SK-N-SH (cell line): ENCODE measurements around the gene DDI1. TPM values are rescaled to one million over a fixed set of nuclear protein-coding genes. Genes with fewer than 3 reads are reported as not detected.

Experiments
- CTCF ChIA-PET: fragments of 300-600, 350-600 bp; formaldehyde crosslinking; extraction: SDS; loops from one replicate; lab custom pipeline; 2021; lab: Yijun Ruan, JAX
- POLR2A ChIA-PET: fragments of 350-600 bp; sonication (Branson Sonifier 250); formaldehyde crosslinking; extraction: SDS; loops from one replicate; lab custom pipeline; 2020; ENCODE audit warnings: antibody characterized with exemption, inconsistent platforms; lab: Yijun Ruan, JAX
- DNase-seq: peaks from one replicate; pipeline ENCODE4 v3.0.0; 2012
- H2AFZ ChIP-seq: fragments of 200-600 bp; sonication (generic); 2 replicates; pipeline ENCODE4 v1.8.1; 2016; ENCODE audit warnings: antibody characterized with exemption, mild to moderate bottlenecking, low read depth
- H3F3A ChIP-seq: fragments of 200-600 bp; sonication (generic); replicated peaks from 2 replicates; pipeline ENCODE3; 2016; ENCODE audit warnings: antibody characterized with exemption, mild to moderate bottlenecking; ENCODE audit not compliant: insufficient read depth
- H3K27ac ChIP-seq, 2 experiments: fragments of 200-500 bp in 1 of 2; fragments of 200-600 bp in 1 of 2; sonication (Bioruptor generic) in 1 of 2; sonication (generic), shearing (Covaris generic) in 1 of 2; 2 replicates each; pipeline versions ENCODE4 v1.5.1 to v1.6.1; 2014 to 2016; ENCODE audit warnings: low read depth in 2 of 2, inconsistent platforms in 1 of 2, low read length in 1 of 2, mild to moderate bottlenecking in 1 of 2, mixed read lengths in 1 of 2
- H3K27me3 ChIP-seq: fragments of 200-600 bp; sonication (generic), shearing (Covaris generic); 2 replicates; pipeline ENCODE4 v1.6.1; 2016; ENCODE audit warnings: mixed run types; ENCODE audit not compliant: insufficient read depth
- H3K36me3 ChIP-seq, 2 experiments: fragments of 200-500 bp in 1 of 2; fragments of 200-600 bp in 1 of 2; sonication (Bioruptor generic) in 1 of 2; sonication (generic) in 1 of 2; replicated peaks in 1 of 2; 2 replicates each; pipeline versions ENCODE3 to v1.5.1; 2014 to 2016; ENCODE audit warnings: low read length in 1 of 2, mild to moderate bottlenecking in 1 of 2; ENCODE audit not compliant: insufficient read depth in 2 of 2, control insufficient read depth in 1 of 2
- H3K4me1 ChIP-seq, 2 experiments: fragments of 200-500 bp in 1 of 2; fragments of 200-600 bp in 1 of 2; sonication (Bioruptor generic) in 1 of 2; sonication (generic), shearing (Covaris generic) in 1 of 2; 2 replicates each; pipeline versions ENCODE4 v1.5.1 to v1.6.1; 2014 to 2016; ENCODE audit warnings: low read depth in 1 of 2, low read length in 1 of 2, mixed run types in 1 of 2; ENCODE audit not compliant: insufficient read depth in 2 of 2, control insufficient read depth in 1 of 2
- H3K4me2 ChIP-seq: fragments of 200-600 bp; sonication (generic), shearing (Covaris generic); 2 replicates; pipeline ENCODE4 v1.6.1; 2017; ENCODE audit warnings: mixed run types
- H3K4me3 ChIP-seq, 2 experiments: fragments of 200-500 bp in 1 of 2; fragments of 200-600 bp in 1 of 2; sonication (Bioruptor generic) in 1 of 2; sonication (generic), shearing (Covaris generic) in 1 of 2; 2 replicates each; pipeline versions ENCODE4 v1.5.1 to v1.8.1; 2014 to 2016; ENCODE audit warnings: low read depth in 2 of 2, inconsistent platforms in 1 of 2, low read length in 1 of 2, mild to moderate bottlenecking in 1 of 2, mixed read lengths in 1 of 2, moderate library complexity in 1 of 2
- H3K79me2 ChIP-seq: fragments of 200-600 bp; sonication (generic); 2 replicates; pipeline ENCODE4 v1.8.1; 2017; ENCODE audit warnings: mild to moderate bottlenecking; ENCODE audit not compliant: insufficient read depth
- H3K9ac ChIP-seq: fragments of 200-600 bp; sonication (generic); 2 replicates; pipeline ENCODE4 v1.6.1; 2017; ENCODE audit warnings: mixed run types
- H3K9me2 ChIP-seq: fragments of 200-600 bp; sonication (generic); 2 replicates; pipeline ENCODE4 v1.6.1; 2017; ENCODE audit warnings: mixed run types
- H3K9me3 ChIP-seq: fragments of 200-600 bp; sonication (generic); 2 replicates; pipeline ENCODE4 v1.6.1; 2017; ENCODE audit warnings: mixed run types, mild to moderate bottlenecking, moderate library complexity
- H4K20me1 ChIP-seq: fragments of 200-600 bp; sonication (generic); 2 replicates; pipeline ENCODE4 v1.6.1; 2017; ENCODE audit warnings: mild to moderate bottlenecking, mixed run types; ENCODE audit not compliant: insufficient read depth
- CHD2 ChIP-seq: fragments of 150-350 bp; IDR thresholded peaks from 2 replicates; pipeline ENCODE4 v1.6.1; 2018; ENCODE audit warnings: low read length; ENCODE audit not compliant: partially characterized antibody
- ELF1 ChIP-seq: IDR thresholded peaks from 2 replicates; pipeline ENCODE4 v1.4.0; 2012
- FOSL2 ChIP-seq: IDR thresholded peaks from 2 replicates; pipeline ENCODE4 v1.4.0; 2012; ENCODE audit warnings: low read depth, mild to moderate bottlenecking, moderate library complexity, borderline replicate concordance
- FOXM1 ChIP-seq: IDR thresholded peaks from 2 replicates; pipeline ENCODE4 v1.4.0; 2012; ENCODE audit warnings: low read depth, mild to moderate bottlenecking
- GABPA ChIP-seq: IDR thresholded peaks from 2 replicates; pipeline ENCODE4 v1.4.0; 2012; ENCODE audit warnings: low read depth, mild to moderate bottlenecking
- GATA2 ChIP-seq: sonication (generic); formaldehyde crosslinking; IDR thresholded peaks from 2 replicates; pipeline ENCODE4 v1.5.0; 2020; ENCODE audit warnings: mild to moderate bottlenecking, missing genetic modification reagents
- JUND ChIP-seq: IDR thresholded peaks from 2 replicates; pipeline ENCODE4 v1.4.0; 2012
- MAX ChIP-seq: IDR thresholded peaks from 2 replicates; pipeline ENCODE4 v1.4.0; 2012; ENCODE audit warnings: low read depth
- MEF2A ChIP-seq: IDR thresholded peaks from 2 replicates; pipeline ENCODE4 v1.4.0; 2012; ENCODE audit warnings: low read depth, borderline replicate concordance
- MXI1 ChIP-seq: IDR thresholded peaks from 2 replicates; pipeline ENCODE4 v1.6.1; 2012; ENCODE audit warnings: mild to moderate bottlenecking, low read depth, low read length, improper control_type of control experiment
- NFIC ChIP-seq: IDR thresholded peaks from 2 replicates; pipeline ENCODE4 v1.4.0; 2012; ENCODE audit warnings: borderline replicate concordance
- NRF1 ChIP-seq: IDR thresholded peaks from 2 replicates; pipeline ENCODE4 v1.6.1; 2012; ENCODE audit warnings: low read depth, mild to moderate bottlenecking, low read length
- RAD21 ChIP-seq: IDR thresholded peaks from 2 replicates; pipeline ENCODE4 v1.6.1; 2012; ENCODE audit warnings: mild to moderate bottlenecking, low read length
- RXRA ChIP-seq: IDR thresholded peaks from 2 replicates; pipeline ENCODE4 v1.4.0; 2012; ENCODE audit warnings: low read depth, mild to moderate bottlenecking, borderline replicate concordance
- SIN3A ChIP-seq: IDR thresholded peaks from 2 replicates; pipeline ENCODE4 v1.6.1; 2012; ENCODE audit warnings: low read depth, mild to moderate bottlenecking, low read length, moderate library complexity, borderline replicate concordance
- SMC3 ChIP-seq: IDR thresholded peaks from 2 replicates; pipeline ENCODE4 v1.6.1; 2012; ENCODE audit warnings: low read depth, low read length, improper control_type of control experiment
- TAF1 ChIP-seq: IDR thresholded peaks from 2 replicates; pipeline ENCODE4 v1.6.1; 2012; ENCODE audit warnings: low read depth, mild to moderate bottlenecking, low read length, moderate library complexity, borderline replicate concordance
- TCF12 ChIP-seq: IDR thresholded peaks from 2 replicates; pipeline ENCODE4 v1.4.0; 2012
- WGBS: methylation state at CpG from one replicate; pipeline ENCODE4 v1.1.6; 2017; ENCODE audit warnings: low lambda C conversion rate; 5-methylcytosine and 5-hydroxymethylcytosine counted together
- polyA plus RNA-seq, 3 experiments: library from polyadenylated mRNA; depleted of rRNA; stranded (reverse); fragments of >200 nt; gene quantifications; 2 replicates each; pipeline ENCODE4 v1.2.3, GENCODE V29; 2012
- TF ChIP-seq, protein P1 (sequence below): IDR thresholded peaks from 2 replicates; pipeline ENCODE4; 2012
- TF ChIP-seq, protein P2 (sequence below): IDR thresholded peaks from 2 replicates; pipeline ENCODE4 v1.6.1; 2012; ENCODE audit warnings: mild to moderate bottlenecking, low read depth, low read length, moderate library complexity
- TF ChIP-seq, protein P3 (sequence below): fragments of 150-350 bp; IDR thresholded peaks from 2 replicates; pipeline ENCODE4 v1.6.1; 2017; ENCODE audit warnings: antibody characterized with exemption, low read length, low read depth, borderline replicate concordance

The DDI1 gene
- polyA plus RNA-seq, 1 of the 3 experiments (the other 2 are of a cell fraction), result not detected

DNA sequence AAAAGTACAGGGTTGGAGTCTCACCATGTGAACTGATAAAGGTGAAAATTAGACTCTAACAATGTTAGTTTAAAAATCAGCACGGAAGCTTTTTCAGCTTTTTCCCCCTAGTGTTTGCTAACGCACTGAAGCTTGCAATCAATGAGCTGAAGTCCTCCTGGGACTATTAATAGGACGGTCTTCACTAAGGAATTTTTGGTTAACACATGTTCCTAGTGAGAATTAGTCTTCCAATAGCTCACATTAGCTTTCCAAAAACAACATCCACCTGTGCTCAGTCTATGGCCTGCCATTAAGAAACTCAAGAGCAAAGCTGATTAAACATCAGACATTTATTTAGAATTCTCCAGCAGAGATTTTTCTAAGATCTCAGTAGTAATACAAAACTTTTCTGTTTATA, 26.7 kb upstream of the DDI1 start (continued):
- TF ChIP-seq RAD21 (no peak), SMC3 (no peak), MEF2A (no peak), GATA2 (CRISPR knock-in tag) (no peak)
- TF ChIP-seq, protein P1, sequence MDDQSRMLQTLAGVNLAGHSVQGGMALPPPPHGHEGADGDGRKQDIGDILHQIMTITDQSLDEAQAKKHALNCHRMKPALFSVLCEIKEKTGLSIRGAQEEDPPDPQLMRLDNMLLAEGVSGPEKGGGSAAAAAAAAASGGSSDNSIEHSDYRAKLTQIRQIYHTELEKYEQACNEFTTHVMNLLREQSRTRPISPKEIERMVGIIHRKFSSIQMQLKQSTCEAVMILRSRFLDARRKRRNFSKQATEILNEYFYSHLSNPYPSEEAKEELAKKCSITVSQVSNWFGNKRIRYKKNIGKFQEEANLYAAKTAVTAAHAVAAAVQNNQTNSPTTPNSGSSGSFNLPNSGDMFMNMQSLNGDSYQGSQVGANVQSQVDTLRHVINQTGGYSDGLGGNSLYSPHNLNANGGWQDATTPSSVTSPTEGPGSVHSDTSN, result no peak

GRCh38 chr11:104011044-104011443, 25.4 kb upstream of the DDI1 start:
- Histone ChIP-seq H3K27ac (no peak overlapping the region), H2AFZ (no peak overlapping the region), H3K4me1 (no peaks in the 10 kb centered on the region), H3K4me3 (no peak overlapping the region), H3K79me2 (no peaks in the 10 kb centered on the region), H3K4me2 (no peak overlapping the region), H3F3A (no peaks in the 10 kb centered on the region), H3K27me3 (no peaks in the 10 kb centered on the region), H4K20me1 (no peaks in the 10 kb centered on the region), H3K36me3 (no peaks in the 10 kb centered on the region), H3K9me3 (no peaks in the 10 kb centered on the region; the same call in 1 of the 2 replicates), H3K9me2 (no peaks in the 10 kb centered on the region), H3K9ac (no peak overlapping the region)
- ChIA-PET CTCF (no interaction called here), POLR2A (no interaction called here)
- TF ChIP-seq NFIC, result no peak
- no peak for TF ChIP-seq GATA2 (CRISPR knock-in tag)
- TF ChIP-seq TAF1, result no peak
- TF ChIP-seq, protein P1, result no peak
- no peak for TF ChIP-seq JUND
- TF ChIP-seq, protein P2, sequence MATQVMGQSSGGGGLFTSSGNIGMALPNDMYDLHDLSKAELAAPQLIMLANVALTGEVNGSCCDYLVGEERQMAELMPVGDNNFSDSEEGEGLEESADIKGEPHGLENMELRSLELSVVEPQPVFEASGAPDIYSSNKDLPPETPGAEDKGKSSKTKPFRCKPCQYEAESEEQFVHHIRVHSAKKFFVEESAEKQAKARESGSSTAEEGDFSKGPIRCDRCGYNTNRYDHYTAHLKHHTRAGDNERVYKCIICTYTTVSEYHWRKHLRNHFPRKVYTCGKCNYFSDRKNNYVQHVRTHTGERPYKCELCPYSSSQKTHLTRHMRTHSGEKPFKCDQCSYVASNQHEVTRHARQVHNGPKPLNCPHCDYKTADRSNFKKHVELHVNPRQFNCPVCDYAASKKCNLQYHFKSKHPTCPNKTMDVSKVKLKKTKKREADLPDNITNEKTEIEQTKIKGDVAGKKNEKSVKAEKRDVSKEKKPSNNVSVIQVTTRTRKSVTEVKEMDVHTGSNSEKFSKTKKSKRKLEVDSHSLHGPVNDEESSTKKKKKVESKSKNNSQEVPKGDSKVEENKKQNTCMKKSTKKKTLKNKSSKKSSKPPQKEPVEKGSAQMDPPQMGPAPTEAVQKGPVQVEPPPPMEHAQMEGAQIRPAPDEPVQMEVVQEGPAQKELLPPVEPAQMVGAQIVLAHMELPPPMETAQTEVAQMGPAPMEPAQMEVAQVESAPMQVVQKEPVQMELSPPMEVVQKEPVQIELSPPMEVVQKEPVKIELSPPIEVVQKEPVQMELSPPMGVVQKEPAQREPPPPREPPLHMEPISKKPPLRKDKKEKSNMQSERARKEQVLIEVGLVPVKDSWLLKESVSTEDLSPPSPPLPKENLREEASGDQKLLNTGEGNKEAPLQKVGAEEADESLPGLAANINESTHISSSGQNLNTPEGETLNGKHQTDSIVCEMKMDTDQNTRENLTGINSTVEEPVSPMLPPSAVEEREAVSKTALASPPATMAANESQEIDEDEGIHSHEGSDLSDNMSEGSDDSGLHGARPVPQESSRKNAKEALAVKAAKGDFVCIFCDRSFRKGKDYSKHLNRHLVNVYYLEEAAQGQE, result no peak
- TF ChIP-seq NRF1, result no peak
- no peak for TF ChIP-seq FOSL2
- TF ChIP-seq, protein P3, sequence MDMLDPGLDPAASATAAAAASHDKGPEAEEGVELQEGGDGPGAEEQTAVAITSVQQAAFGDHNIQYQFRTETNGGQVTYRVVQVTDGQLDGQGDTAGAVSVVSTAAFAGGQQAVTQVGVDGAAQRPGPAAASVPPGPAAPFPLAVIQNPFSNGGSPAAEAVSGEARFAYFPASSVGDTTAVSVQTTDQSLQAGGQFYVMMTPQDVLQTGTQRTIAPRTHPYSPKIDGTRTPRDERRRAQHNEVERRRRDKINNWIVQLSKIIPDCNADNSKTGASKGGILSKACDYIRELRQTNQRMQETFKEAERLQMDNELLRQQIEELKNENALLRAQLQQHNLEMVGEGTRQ, result no peak
- no peak for TF ChIP-seq RXRA
- TF ChIP-seq GABPA, result no peak
- TF ChIP-seq MXI1, result no peak
- TF ChIP-seq CHD2, result no peak
- TF ChIP-seq SIN3A, result no peak
- TF ChIP-seq ELF1, result no peak
- no peak for TF ChIP-seq FOXM1
- TF ChIP-seq MAX, result no peak
- TF ChIP-seq TCF12, result no peak
- WGBS, result 94% methylated on average over 2 of the region's 2 CpGs
- DNase-seq, result no peak
